H9 (cell line): ENCODE data around the gene RAPGEF3. TPM values are rescaled to one million over a fixed set of nuclear protein-coding genes. Genes with fewer than 3 reads are reported as not detected.
A peak's percentile ranks its signal among the peaks of the same experiment; 100 is the strongest.

Experiments
- DNase-seq: peaks from one replicate; pipeline ENCODE4 v3.0.0-alpha.2; 2017
- H2AFZ ChIP-seq: one replicate; pipeline ENCODE4 v1.6.1; 2013; ENCODE audit warnings: mild to moderate bottlenecking, low read length, control low read depth, moderate library complexity
- H2AK5ac ChIP-seq: 2 replicates; pipeline ENCODE4 v1.6.1; 2013; ENCODE audit warnings: low read length, control low read depth, mixed read lengths; ENCODE audit not compliant: insufficient read length
- H2BK120ac ChIP-seq: one replicate; pipeline ENCODE4 v1.6.1; 2013; ENCODE audit warnings: low read depth, mild to moderate bottlenecking, low read length, control low read depth, inconsistent platforms; ENCODE audit not compliant: poor library complexity, severe bottlenecking
- H2BK12ac ChIP-seq: 2 replicates; pipeline ENCODE4 v1.6.1; 2013; ENCODE audit warnings: low read length, control low read depth, mixed read lengths, low read depth; ENCODE audit not compliant: insufficient read length
- H2BK15ac ChIP-seq: 2 replicates; pipeline ENCODE4 v1.6.1; 2013; ENCODE audit warnings: low read depth, low read length, control low read depth
- H2BK20ac ChIP-seq: one replicate; pipeline ENCODE4 v1.6.1; 2013; ENCODE audit warnings: low read depth, mild to moderate bottlenecking, low read length, control low read depth, inconsistent platforms; ENCODE audit not compliant: poor library complexity, severe bottlenecking
- H2BK5ac ChIP-seq: 2 replicates; pipeline ENCODE4 v1.6.1; 2013; ENCODE audit warnings: low read length, control low read depth, mixed read lengths; ENCODE audit not compliant: insufficient read length
- H3K14ac ChIP-seq: 2 replicates; pipeline ENCODE4 v1.6.1; 2013; ENCODE audit warnings: low read length, control low read depth; ENCODE audit not compliant: insufficient read depth
- H3K18ac ChIP-seq: 2 replicates; pipeline ENCODE4 v1.6.1; 2013; ENCODE audit warnings: low read depth, mild to moderate bottlenecking, mixed read lengths, low read length, control low read depth; ENCODE audit not compliant: insufficient read length
- H3K23ac ChIP-seq: 2 replicates; pipeline ENCODE4 v1.6.1; 2013; ENCODE audit warnings: low read length, control low read depth, mixed read lengths, low read depth; ENCODE audit not compliant: insufficient read length
- H3K23me2 ChIP-seq: 2 replicates; pipeline ENCODE4 v1.6.1; 2013; ENCODE audit warnings: low read depth, mild to moderate bottlenecking, mixed read lengths, low read length, control low read depth; ENCODE audit not compliant: insufficient read length, poor library complexity, severe bottlenecking
- H3K27ac ChIP-seq: 2 replicates; pipeline ENCODE4 v1.5.1; 2013; ENCODE audit warnings: low read length, control low read depth, mixed read lengths, low read depth; ENCODE audit not compliant: insufficient read length
- H3K27me3 ChIP-seq: 2 replicates; pipeline ENCODE4 v1.6.1; 2013; ENCODE audit warnings: low read length, control low read depth, inconsistent platforms; ENCODE audit not compliant: insufficient read depth
- H3K4ac ChIP-seq: 2 replicates; pipeline ENCODE4 v1.6.1; 2013; ENCODE audit warnings: low read depth, mild to moderate bottlenecking, control low read depth, inconsistent platforms, low read length, moderate library complexity
- H3K4me1 ChIP-seq: 2 replicates; pipeline ENCODE4 v1.6.1; 2013; ENCODE audit warnings: low read length, control low read depth, inconsistent platforms; ENCODE audit not compliant: insufficient read depth
- H3K4me2 ChIP-seq: 2 replicates; pipeline ENCODE4 v1.6.1; 2013; ENCODE audit warnings: low read length, control low read depth, mixed read lengths; ENCODE audit not compliant: insufficient read length, insufficient read depth
- H3K56ac ChIP-seq: 2 replicates; pipeline ENCODE4 v1.6.1; 2013; ENCODE audit warnings: low read depth, mild to moderate bottlenecking, mixed read lengths, low read length, control low read depth; ENCODE audit not compliant: insufficient read length
- H3K79me1 ChIP-seq: 2 replicates; pipeline ENCODE4 v1.6.1; 2013; ENCODE audit warnings: low read depth, mild to moderate bottlenecking, moderate library complexity, low read length, control low read depth, inconsistent platforms; ENCODE audit not compliant: insufficient read depth, poor library complexity, severe bottlenecking
- H3K79me2 ChIP-seq: 2 replicates; pipeline ENCODE4 v1.6.1; 2013; ENCODE audit warnings: low read length, control low read depth, inconsistent platforms; ENCODE audit not compliant: insufficient read depth
- H3K9ac ChIP-seq: 2 replicates; pipeline ENCODE4 v1.6.1; 2013; ENCODE audit warnings: low read length, control low read depth, mixed read lengths; ENCODE audit not compliant: insufficient read length; ENCODE audit errors: extremely low read depth
- H3K9me3 ChIP-seq: one replicate; pipeline ENCODE4 v1.6.1; 2013; ENCODE audit warnings: low read depth, low read length, inconsistent platforms; ENCODE audit not compliant: control insufficient read depth
- H3T11ph ChIP-seq: one replicate; pipeline ENCODE4 v1.6.1; 2013; ENCODE audit warnings: mild to moderate bottlenecking, low read length, control low read depth, inconsistent platforms
- H4K20me1 ChIP-seq: one replicate; pipeline ENCODE4 v1.6.1; 2013; ENCODE audit not compliant: control insufficient read depth, insufficient read length, insufficient read depth
- H4K5ac ChIP-seq: 2 replicates; pipeline ENCODE4 v1.6.1; 2013; ENCODE audit warnings: low read depth, mild to moderate bottlenecking, mixed read lengths, low read length, control low read depth; ENCODE audit not compliant: insufficient read length
- H4K8ac ChIP-seq: replicated peaks from 2 replicates; pipeline ENCODE4 v1.6.1; 2013; ENCODE audit warnings: low read length, control low read depth, mixed read lengths, low read depth; ENCODE audit not compliant: insufficient read length
- H4K91ac ChIP-seq: 2 replicates; pipeline ENCODE4 v1.6.1; 2013; ENCODE audit warnings: low read depth, mild to moderate bottlenecking, moderate library complexity, mixed read lengths, low read length, control low read depth; ENCODE audit not compliant: insufficient read length
- H3K27ac Mint-ChIP-seq, 3 experiments: 2 replicates in 2 of 3; 3 replicates in 1 of 3; pipeline ENCODE4 v1.8.0; 2020 to 2021; ENCODE audit warnings: mixed read lengths in 3 of 3, mild to moderate bottlenecking in 1 of 3, moderate library complexity in 1 of 3
- H3K27me3 Mint-ChIP-seq: 2 replicates; pipeline ENCODE4 v1.8.0; 2021; ENCODE audit warnings: low read depth, mild to moderate bottlenecking, moderate library complexity, mixed read lengths
- H3K36me3 Mint-ChIP-seq, 3 experiments: 2 replicates in 2 of 3; 3 replicates in 1 of 3; pipeline ENCODE4 v1.8.0; 2020 to 2021; ENCODE audit warnings: low read depth in 3 of 3, mixed read lengths in 3 of 3; ENCODE audit not compliant: insufficient read depth in 1 of 3
- H3K4me1 Mint-ChIP-seq, 2 experiments: 2 replicates each; pipeline ENCODE4 v1.8.0; 2020; ENCODE audit warnings: mixed read lengths in 2 of 2
- H3K4me3 Mint-ChIP-seq, 2 experiments: 2 replicates in 1 of 2; 3 replicates in 1 of 2; pipeline ENCODE4 v1.8.0; 2020 to 2021; ENCODE audit warnings: mild to moderate bottlenecking in 2 of 2, mixed read lengths in 2 of 2, moderate library complexity in 1 of 2
- H3K9me3 Mint-ChIP-seq, 2 experiments: 2 replicates in 1 of 2; 3 replicates in 1 of 2; pipeline ENCODE4 v1.8.0; 2020; ENCODE audit warnings: mild to moderate bottlenecking in 2 of 2, mixed read lengths in 2 of 2, moderate library complexity in 1 of 2
- CTCF ChIP-seq: fragments of 200-600 bp; sonication (generic); conservative IDR thresholded peaks from 3 replicates; pipeline ENCODE4 v1.8.0; 2021; ENCODE audit warnings: antibody characterized with exemption, mild to moderate bottlenecking
- WGBS: extraction: QIAGEN DNeasy Blood & Tissue Kit; methylation state at CpG from one replicate; pipeline ENCODE4 v1.1.7; 2013; ENCODE audit warnings: missing lambda C conversion rate, low lambda C conversion rate, mixed read lengths; ENCODE audit not compliant: insufficient read length; ENCODE audit errors: extremely low coverage; 5-methylcytosine and 5-hydroxymethylcytosine counted together
- total RNA-seq: library from RNA; stranded (reverse); gene quantifications from 2 replicates; pipeline ENCODE4 v1.2.1, GENCODE V29; 2021

The RAPGEF3 gene
- total RNA-seq, 1 experiment from 2014 or later = 7.4 TPM

DNA sequence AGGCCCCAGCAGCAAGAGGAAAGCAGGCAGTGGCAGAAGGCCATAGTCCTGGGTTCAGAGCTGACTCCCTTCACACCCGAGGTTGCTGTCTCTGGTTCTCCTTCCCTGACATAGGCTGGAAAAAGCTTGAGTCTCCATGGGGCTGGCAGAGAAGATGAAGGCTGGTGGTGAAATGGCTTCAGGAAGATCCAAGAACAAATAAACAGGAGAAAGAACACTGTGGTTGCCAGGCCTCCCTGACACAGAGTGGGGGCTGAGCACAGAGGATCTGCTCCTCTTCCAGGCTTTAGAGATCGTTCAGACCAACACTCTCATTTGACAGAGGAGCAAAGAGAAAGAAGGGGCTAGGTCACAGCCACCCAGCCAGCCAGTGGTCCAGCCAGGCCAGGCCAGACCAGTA is 46.7 kb upstream of the RAPGEF3 start:
- Histone ChIP-seq H3K4ac (no peak overlapping the region), H3K4me1 (peaks cover 9% of the 10 kb centered on the region; the same call in 1 of the 2 replicates), H2AFZ (no peak overlapping the region), H3K9me3 (no peaks in the 10 kb centered on the region), H2BK5ac (no peak overlapping the region), H4K91ac (no peak overlapping the region), H3K23me2 (no peaks in the 10 kb centered on the region), H2BK20ac (no peak overlapping the region), H3K27me3 (no peaks in the 10 kb centered on the region), H3K9ac (no peak overlapping the region), H3K4me2 (no peak overlapping the region), H3K56ac (no peak overlapping the region), H3K18ac (no peak overlapping the region), H3K79me1 (peaks cover 6% of the 10 kb centered on the region), H2BK15ac (no peak overlapping the region), H3T11ph (no peak overlapping the region), H4K20me1 (no peaks in the 10 kb centered on the region), H2AK5ac (no peak overlapping the region), H3K27ac (no peak overlapping the region), H2BK12ac (no peak overlapping the region), H4K5ac (no peak overlapping the region), H4K8ac (no peak overlapping the region), H2BK120ac (no peak overlapping the region), H3K79me2 (peaks cover 17% of the 10 kb centered on the region; the same call in 1 of the 2 replicates), H3K23ac (no peak overlapping the region), H3K14ac (no peak overlapping the region)
- no peaks in the 10 kb centered on the region; the same call in 1 of the 2 replicates for H3K27me3 Mint-ChIP-seq
- H3K9me3 Mint-ChIP-seq = no peaks in the 10 kb centered on the region
- WGBS = no CpG with 5 or more reads among the region's 2 CpGs
- DNase-seq = no peak
- H3K36me3 Mint-ChIP-seq = peaks cover 2 to 21% (median 17%) of the 10 kb centered on the region in 3 experiments; a peak in 6 of 7 replicates
- TF ChIP-seq CTCF = no peak
- H3K4me3 Mint-ChIP-seq = no peak overlapping the region
- peaks cover 56 to 63% of the 10 kb centered on the region in 2 experiments for H3K4me1 Mint-ChIP-seq
- peak overlapping the region; percentile 34 to 64 (median 56); a peak in 3 of 7 replicates for H3K27ac Mint-ChIP-seq
